ENCODE data around the gene VTI1A. TPM values are rescaled to one million over a fixed set of nuclear protein-coding genes. Genes with fewer than 3 reads are reported as not detected.

The VTI1A gene
- total and polyA plus RNA-seq, 2 of the 8 experiments (the other 6 are each of a cell fraction or from before 2014, with no cell fraction given) = 6.0 to 20.0 TPM

DNA sequence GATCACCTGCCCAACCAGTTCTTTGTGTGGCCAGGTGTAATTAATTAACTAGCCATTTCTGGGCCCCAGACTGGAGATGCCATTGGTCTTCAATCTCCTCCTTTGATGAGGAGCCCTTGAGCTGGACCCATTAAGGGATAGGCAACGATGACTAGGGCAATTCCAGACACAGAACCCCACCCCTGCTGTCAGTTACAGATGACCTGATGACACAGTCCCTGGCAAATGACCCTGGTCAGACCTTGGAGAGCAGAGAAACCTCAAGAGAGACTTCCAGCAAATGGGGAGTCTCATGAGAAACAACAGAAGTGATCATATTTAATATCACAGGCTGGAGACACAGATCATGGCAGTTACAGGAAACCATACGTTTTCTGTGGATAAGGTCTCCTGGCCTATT, 401.2 kb downstream of the VTI1A start:
- no peak overlapping the region for H4K8ac ChIP-seq (ENCODE audit: extremely low read depth, insufficient read depth, low read length)
- no peak overlapping the region for H4K91ac ChIP-seq (replicated peaks; ENCODE audit: insufficient read length, low read length)
- 0 out of 2 replicates have a peak overlapping the region, but pooled peaks have one; percentile 10 for H2AK5ac ChIP-seq (ENCODE audit: low read depth, low read length)
- no peak overlapping the region for H2AFZ ChIP-seq (ENCODE audit: low read length)
- H4K5ac ChIP-seq (ENCODE audit: insufficient read length, low read depth, low read length) = no peak overlapping the region
- no peak overlapping the region for H3K4me2 ChIP-seq (ENCODE audit: insufficient read depth in 1 of 2, low read depth in 2 of 2, low read length in 2 of 2)
- H3K14ac ChIP-seq (ENCODE audit: insufficient read length) = no peak overlapping the region
- DNase-seq (ENCODE audit: low read depth in 1 of 2, low spot score in 2 of 2) (no peak), FAIRE-seq (no peak)
- no peak overlapping the region for H3K27ac ChIP-seq (ENCODE audit: low read depth, low read length)
- no peak overlapping the region for H2BK120ac ChIP-seq (replicated peaks; ENCODE audit: low read depth, low read length)
- H3K79me1 ChIP-seq (ENCODE audit: low read depth, low read length) = no peaks in the 10 kb centered on the region
- no peak overlapping the region for H2BK15ac ChIP-seq (ENCODE audit: low read length)
- no peak overlapping the region for H3K9ac ChIP-seq (replicated peaks in 1 of 4; ENCODE audit: extremely low read depth in 1 of 4, low read depth in 3 of 4, low read length in 3 of 4)
- H3K4me3 ChIP-seq (ENCODE audit: extremely low read depth in 1 of 4, insufficient read depth in 2 of 4, low read depth in 3 of 4, low read length in 4 of 4) = no peak overlapping the region
- H3K9me3 ChIP-seq (ENCODE audit: insufficient read depth in 2 of 2, low read depth in 1 of 2, low read length in 1 of 2) = peaks cover 18 to 20% of the 10 kb centered on the region in 2 experiments; a peak in 3 of 4 replicates
- no peaks in the 10 kb centered on the region; a peak in 1 of 7 replicates for H3K27me3 ChIP-seq (replicated peaks in 1 of 4; ENCODE audit: control insufficient read depth in 3 of 4, extremely low read depth in 1 of 4, insufficient read depth in 3 of 4, low read length in 3 of 4)
- H2BK12ac ChIP-seq (ENCODE audit: low read depth, low read length) = no peak overlapping the region
- POLR2A ChIA-PET (ENCODE audit: partially characterized antibody) = no interaction called here
- H3K23me2 ChIP-seq (ENCODE audit: low read depth, low read length) = no peaks in the 10 kb centered on the region
- WGBS, 2 experiments (ENCODE audit: extremely low coverage in 1 of 2, insufficient coverage in 1 of 2, insufficient read length in 1 of 2, insufficient replicate concordance in 2 of 2, low coverage in 1 of 2, low lambda C conversion rate in 2 of 2, missing lambda C conversion rate in 1 of 2) = 87% methylated on average over 2 of the region's 2 CpGs; no CpG with 5 or more reads in 1 of the 2 experiments
- no peak overlapping the region for H2BK20ac ChIP-seq (ENCODE audit: low read length)
- no peak overlapping the region for H2BK5ac ChIP-seq (ENCODE audit: low read depth, low read length)
- H3K23ac ChIP-seq (ENCODE audit: insufficient read length) = no peak overlapping the region
- H3K4me1 ChIP-seq (replicated peaks in 1 of 4; ENCODE audit: control insufficient read depth in 3 of 4, insufficient read depth in 4 of 4, low read length in 3 of 4) = no peaks in the 10 kb centered on the region
- no peak overlapping the region for H3K18ac ChIP-seq (ENCODE audit: extremely low read depth, low read length)
- H3K36me3 ChIP-seq (ENCODE audit: control insufficient read depth in 2 of 4, insufficient read depth in 4 of 4, low read length in 3 of 4) = peaks cover 0 to 8% (median 0%) of the 10 kb centered on the region in 4 experiments; a peak in 1 of 8 replicates
- no peak overlapping the region for H3K56ac ChIP-seq (replicated peaks; ENCODE audit: insufficient read length, low read depth, low read length)
- H3K4ac ChIP-seq (replicated peaks; ENCODE audit: insufficient read length, low read depth, low read length) = no peak overlapping the region
- no peaks in the 10 kb centered on the region for H4K20me1 ChIP-seq (replicated peaks in 1 of 2; ENCODE audit: control insufficient read depth in 1 of 2, insufficient read depth in 2 of 2, low read length in 2 of 2)
- CTCF ChIA-PET (ENCODE audit: partially characterized antibody) = interaction anchor here (0.9 kb wide), 1 partner anchor 156 kb away, joined by 3 read pairs; no protein-coding TSS in a partner anchor
- no peaks in the 10 kb centered on the region for H3K79me2 ChIP-seq (ENCODE audit: control insufficient read depth in 1 of 2, insufficient read depth in 2 of 2, low read length in 2 of 2)
- TF ChIP-seq HDAC2 (IDR thresholded peaks at IDR 0.05; ENCODE audit: borderline replicate concordance in 1 of 2, low read depth in 2 of 2, low read length in 2 of 2) = no peak
- no peak for TF ChIP-seq BCL11A (IDR thresholded peaks at IDR 0.05; ENCODE audit: low read depth in 2 of 2, low read length in 2 of 2)
- TF ChIP-seq KDM5A (IDR thresholded peaks at IDR 0.05; ENCODE audit: low read length) = no peak
- TF ChIP-seq GABPA (IDR thresholded peaks at IDR 0.05; ENCODE audit: borderline replicate concordance, insufficient read depth, low read length) = no peak
- TF ChIP-seq ZNF274 (IDR thresholded peaks at IDR 0.05; ENCODE audit: borderline replicate concordance, extremely low read depth, low read length) = no peak
- no peak for TF ChIP-seq KDM1A (IDR thresholded peaks at IDR 0.05; ENCODE audit: borderline replicate concordance, low read length)
- TF ChIP-seq SIRT6 (IDR thresholded peaks at IDR 0.05; ENCODE audit: low read length) = no peak
- no peak for TF ChIP-seq NANOG (IDR thresholded peaks at IDR 0.05; ENCODE audit: insufficient read depth, low read depth, low read length, poor library complexity, severe bottlenecking)
- no peak for TF ChIP-seq GTF2F1 (IDR thresholded peaks at IDR 0.05; ENCODE audit: borderline replicate concordance, low read depth, low read length)
- TF ChIP-seq SRF (IDR thresholded peaks at IDR 0.05; ENCODE audit: low read depth, low read length) = no peak
- no peak for TF ChIP-seq EP300 (IDR thresholded peaks at IDR 0.05; ENCODE audit: borderline replicate concordance in 1 of 2, low read depth in 2 of 2, low read length in 2 of 2)
- TF ChIP-seq SIN3A (conservative IDR thresholded peaks at IDR 0.05 in 1 of 2, IDR thresholded peaks at IDR 0.05 in 1 of 2; ENCODE audit: low read depth in 1 of 2, low read length in 2 of 2) = no peak
- TF ChIP-seq RNF2 (IDR thresholded peaks at IDR 0.05; ENCODE audit: borderline replicate concordance, low read depth, low read length, missing control alignments, poor library complexity, severe bottlenecking) = no peak
